Activated naive CD4-positive, alpha-beta T cell treated with anti-CD3 and anti-CD28 coated beads, Interleukin-2, amount 50 U/mL, for 16 hours (primary cell): Measurements from ENCODE around the gene RAP2A.

ENCODE experiments used
- DNase-seq: peaks from one replicate; pipeline ENCODE4 v3.0.0-alpha.2; 2020

The RAP2A gene

GRCh38 chr13:97498419-97498818 is 64.5 kb downstream of the RAP2A start:
- DNase-seq = no peak

- DNase-seq = no peak
Observed at GRCh38 chr13:97499181-97499580, 65.2 kb downstream of the RAP2A start.

GRCh38 chr13:97502181-97502580 is 68.2 kb downstream of the RAP2A start:
- no peak for DNase-seq

GRCh38 chr13:97502706-97503105 is 68.7 kb downstream of the RAP2A start:
- no peak for DNase-seq

GRCh38 chr13:97505017-97505416 is 71.0 kb downstream of the RAP2A start:
- no peak for DNase-seq

- DNase-seq = no peak
Observed at GRCh38 chr13:97506511-97506910, 72.5 kb downstream of the RAP2A start.

- no peak for DNase-seq
Observed at GRCh38 chr13:97512732-97513131, 78.8 kb downstream of the RAP2A start.

GRCh38 chr13:97515643-97516042 is 81.7 kb downstream of the RAP2A start:
- DNase-seq = no peak

GRCh38 chr13:97517967-97518366 is 84.0 kb downstream of the RAP2A start:
- DNase-seq = no peak
